HG03469 (cell line): ENCODE results near the gene RNF217.
"Not testable (repeated sequence)": the region's sequence is repeated elsewhere in the genome, so short reads cannot be mapped to it uniquely, and the experiment has no call there.

Source experiments
- ATAC-seq: cut with Tn5 transposase; IDR thresholded peaks from one replicate; pipeline ENCODE4 v1.9.1; 2021; ENCODE audit warnings: mild to moderate bottlenecking, moderate library complexity, moderate number of reproducible peaks; ENCODE audit not compliant: unreplicated experiment

Gene RNF217, protein sequence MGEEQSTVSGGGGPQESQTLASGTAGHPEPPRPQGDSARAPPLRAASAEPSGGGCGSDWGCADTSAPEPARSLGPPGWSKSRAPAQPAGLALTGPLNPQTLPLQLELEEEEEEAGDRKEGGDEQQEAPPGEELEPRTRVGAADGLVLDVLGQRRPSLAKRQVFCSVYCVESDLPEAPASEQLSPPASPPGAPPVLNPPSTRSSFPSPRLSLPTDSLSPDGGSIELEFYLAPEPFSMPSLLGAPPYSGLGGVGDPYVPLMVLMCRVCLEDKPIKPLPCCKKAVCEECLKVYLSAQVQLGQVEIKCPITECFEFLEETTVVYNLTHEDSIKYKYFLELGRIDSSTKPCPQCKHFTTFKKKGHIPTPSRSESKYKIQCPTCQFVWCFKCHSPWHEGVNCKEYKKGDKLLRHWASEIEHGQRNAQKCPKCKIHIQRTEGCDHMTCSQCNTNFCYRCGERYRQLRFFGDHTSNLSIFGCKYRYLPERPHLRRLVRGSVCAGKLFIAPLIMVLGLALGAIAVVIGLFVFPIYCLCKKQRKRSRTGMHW

DNA sequence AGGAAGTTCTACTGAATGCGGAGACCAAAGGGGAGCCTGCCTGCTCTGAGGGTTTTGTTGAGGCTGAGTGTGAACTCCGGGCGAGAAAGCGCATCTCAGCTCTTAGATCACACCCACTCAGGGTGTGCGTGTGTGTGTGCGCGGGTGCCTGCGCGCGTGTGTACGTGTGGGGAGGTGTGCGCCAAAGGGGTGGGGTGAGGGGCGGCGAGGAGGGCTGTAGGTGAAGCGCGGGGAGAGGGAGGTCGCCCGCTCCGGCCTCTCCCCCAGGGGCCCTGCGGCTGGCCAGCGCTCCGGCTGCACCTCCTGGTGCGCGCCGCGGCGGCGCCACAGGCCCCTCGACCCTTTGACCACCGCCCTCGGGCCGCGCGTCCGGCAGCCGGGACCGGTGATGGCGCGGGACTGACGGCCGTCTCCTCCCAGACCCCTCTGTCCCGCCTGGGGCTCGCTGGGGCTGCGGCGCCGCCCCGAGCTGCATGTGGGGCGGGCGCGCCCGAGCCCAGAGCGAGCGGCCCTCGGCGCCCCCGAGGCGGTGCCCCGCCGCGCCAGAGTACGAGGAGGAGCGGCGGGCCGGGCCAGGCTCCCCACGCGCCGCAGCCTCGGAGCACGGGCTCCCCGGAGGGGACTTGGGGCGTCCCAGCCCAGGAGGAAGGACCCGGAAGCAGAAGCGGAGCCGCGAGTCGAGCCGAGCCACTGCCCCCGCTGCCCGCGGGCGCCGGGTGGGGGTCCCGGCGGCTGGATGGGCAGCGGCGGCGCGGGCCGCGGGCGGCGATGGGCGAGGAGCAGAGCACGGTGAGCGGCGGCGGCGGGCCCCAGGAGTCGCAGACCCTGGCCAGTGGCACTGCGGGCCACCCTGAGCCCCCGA, at the start of gene RNF217:
Gene RNF217, plus strand, starts transcription at position 661 of the 862 bp plus-strand sequence. Its CDS starts 108 bp downstream, at position 769.
- no peak for ATAC-seq

DNA sequence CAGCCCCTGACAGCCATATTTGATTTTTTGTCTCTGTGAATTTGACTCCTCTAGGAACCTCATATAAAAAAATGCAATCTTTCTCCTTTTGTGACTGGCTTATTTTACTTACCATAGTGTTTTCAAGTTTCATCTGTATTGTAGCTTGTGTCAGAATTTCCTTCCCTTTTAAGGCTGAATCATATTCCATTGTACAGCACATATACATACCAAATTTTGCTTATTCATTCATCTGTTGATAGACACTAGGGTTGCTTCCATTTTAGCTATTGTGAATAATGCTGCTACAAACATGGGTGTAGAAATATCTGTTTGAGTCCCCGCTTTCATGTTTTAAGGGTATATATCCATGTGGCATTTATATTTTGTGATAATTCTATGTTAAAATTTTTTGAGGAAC, 49.2 kb upstream of the RNF217 start:
- no peak for ATAC-seq

DNA sequence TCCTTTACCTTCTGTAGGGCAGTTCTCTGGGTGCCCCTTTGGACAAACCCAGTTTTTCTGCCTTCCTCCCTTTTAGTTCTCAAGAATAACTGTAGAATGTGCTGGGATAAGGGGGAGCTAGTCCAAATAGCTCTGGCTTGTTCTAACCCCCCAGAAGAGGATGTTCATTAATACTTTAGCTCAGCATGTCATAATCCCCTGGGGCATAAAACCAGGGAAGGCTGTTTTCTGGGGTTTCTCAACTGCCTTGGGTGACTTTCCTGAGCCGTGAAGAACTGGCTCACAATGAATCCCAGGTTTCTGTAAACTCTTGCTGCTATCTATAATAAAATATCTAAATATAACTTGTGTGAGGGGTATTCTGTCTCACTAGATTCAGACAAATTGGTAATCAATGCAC, 44.5 kb upstream of the RNF217 start:
- ATAC-seq = no peak

DNA sequence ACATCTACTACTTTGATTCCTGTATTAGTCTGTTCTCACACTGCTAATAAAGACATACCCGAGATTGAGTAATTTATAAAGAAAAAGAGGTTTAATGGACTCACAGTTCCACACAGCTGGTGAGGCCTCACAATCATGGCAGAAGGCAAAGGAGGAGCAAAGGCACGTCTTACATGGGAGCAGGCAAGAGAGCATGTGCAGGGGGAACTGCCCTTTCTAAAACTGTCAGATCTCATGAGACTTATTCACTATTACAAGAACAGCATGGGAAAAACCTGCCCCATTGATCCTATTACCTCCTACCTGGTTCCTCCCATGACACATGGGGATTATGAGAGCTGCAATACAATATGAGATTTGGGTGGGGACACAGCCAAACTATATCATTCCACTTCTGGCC, 42.5 kb upstream of the RNF217 start:
- ATAC-seq = not testable (repeated sequence)

DNA sequence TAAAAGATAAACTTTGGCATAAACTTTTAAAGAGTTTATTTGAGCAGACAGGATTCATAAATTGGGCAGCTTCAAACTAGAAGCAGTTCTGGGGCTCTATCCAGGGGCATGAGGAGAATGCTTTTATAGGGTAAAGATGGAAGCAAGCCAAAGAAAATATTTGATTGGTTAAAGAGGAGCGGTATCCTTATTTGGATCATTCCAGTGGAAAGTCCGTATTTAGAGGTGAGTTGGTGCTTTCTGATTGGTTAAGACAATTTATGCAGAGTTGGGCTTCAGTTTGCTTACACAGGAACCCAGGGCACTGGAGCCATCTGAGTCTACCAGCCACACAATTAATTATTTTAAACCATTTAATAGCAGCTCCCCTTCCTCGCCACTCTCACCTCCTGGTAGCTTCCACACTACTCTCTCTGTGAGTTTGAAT, 37.9 kb upstream of the RNF217 start:
- ATAC-seq = no peak

DNA sequence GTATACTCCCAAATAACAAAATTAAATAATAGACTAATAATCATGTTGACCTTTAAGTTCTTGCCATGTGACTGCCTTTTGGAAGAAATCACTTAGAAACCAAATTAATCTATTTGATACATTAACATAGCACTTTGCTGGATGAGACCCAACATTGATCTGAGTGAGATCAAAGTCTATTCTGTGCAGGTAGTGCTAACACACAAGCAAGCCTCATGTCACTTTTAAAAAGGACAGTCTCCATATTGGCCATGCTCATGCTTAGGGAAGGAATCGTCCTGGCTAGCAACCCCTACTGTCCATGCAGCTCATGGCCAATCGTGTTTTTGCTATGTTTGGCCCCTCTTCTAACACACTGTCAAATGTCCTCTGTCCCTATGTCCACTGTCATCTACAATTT, 35.8 kb upstream of the RNF217 start:
- ATAC-seq = no peak

DNA sequence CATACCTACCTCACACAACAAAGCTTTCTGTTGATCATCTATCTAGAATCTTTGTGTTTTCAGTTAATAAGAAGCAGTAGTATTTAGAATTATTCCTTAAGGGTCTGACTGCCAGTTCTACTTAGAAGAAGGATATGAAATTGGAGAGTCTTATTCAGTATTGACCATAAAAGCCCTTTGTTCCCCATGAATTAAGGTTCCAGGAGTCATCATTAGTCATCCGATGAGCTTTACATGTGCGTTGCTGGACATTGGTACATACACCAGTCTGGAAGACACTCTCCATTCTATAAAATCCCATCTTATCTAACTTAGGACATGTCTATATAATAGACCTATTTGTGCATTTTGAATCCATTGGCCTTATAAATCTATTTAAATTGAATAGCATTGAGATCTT, 34.4 kb upstream of the RNF217 start:
- no peak for ATAC-seq

DNA sequence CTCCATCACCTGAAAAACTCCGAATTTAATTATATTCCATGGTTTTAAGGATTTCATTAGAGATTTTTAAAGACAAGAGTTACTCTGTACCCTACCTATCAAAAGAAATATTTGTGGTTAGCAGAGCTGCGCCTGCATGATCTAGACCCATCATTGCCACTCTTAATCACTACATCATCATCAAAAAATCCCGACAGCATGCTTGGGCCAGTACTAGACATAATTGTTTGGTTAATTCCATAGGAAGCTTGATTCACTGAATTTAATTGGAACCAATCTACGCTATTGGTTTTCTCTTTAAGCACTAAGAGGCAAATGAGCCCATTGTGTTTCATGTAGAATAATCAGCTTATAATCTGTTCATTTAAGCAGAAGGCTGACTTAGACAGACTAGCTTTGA, 33.4 kb upstream of the RNF217 start:
- ATAC-seq = no peak

DNA sequence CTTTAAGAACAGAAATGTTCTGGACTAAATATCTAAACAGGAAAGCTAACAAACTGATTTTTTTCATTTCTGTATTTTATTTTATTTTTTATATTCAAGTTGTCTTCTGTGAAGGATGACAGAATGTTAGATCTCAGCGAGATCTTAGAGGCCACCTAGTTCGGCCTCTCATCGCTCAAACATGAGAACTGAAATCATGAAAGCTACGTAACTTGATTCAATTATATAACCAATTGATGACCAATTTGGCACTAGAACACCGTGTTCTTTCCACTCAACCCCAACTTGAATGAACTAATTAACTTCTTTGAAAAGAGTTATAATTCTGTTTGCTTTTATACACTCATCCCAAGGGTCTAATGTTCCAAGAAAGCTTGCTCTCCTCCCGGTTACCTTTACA, 24.6 kb upstream of the RNF217 start:
- ATAC-seq = no peak

DNA sequence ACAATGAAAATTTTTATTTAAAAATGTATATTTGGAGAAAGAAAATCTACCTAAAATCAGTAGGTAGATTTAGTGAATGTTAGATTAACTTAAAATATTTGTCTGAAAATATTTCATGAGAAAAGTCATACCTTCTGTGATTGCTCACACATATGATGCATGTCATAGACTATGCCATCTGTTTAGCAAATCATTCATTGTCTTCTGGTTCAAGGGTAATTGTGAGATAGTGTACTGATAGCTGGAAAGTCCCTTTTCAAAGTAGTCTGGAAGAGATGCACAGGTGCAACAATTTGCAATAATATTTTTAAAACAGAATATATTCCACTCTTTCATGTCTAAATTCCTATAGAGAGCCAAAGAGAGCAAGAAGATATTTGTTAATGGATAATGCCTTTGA, 21.0 kb upstream of the RNF217 start:
- peak; percentile 60 for ATAC-seq

DNA sequence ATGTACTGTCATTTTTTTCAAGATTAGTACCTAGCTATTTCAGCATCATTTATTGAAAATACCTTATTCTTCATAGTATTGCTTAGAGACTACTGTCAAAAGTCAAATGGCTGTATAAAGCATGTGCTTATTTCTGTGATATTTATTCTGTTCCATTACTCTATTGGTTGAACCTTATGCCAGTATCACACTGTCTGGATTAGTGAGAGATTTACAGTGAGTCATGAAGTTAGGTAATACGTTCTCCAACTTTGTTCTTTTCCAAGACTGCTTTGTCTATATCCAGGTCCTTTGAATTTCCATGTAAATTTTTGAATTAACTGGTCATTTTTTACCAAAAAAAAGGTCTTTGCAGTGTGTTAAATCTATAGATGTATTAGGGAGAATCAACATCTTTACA, 18.6 kb upstream of the RNF217 start:
- ATAC-seq = no peak

DNA sequence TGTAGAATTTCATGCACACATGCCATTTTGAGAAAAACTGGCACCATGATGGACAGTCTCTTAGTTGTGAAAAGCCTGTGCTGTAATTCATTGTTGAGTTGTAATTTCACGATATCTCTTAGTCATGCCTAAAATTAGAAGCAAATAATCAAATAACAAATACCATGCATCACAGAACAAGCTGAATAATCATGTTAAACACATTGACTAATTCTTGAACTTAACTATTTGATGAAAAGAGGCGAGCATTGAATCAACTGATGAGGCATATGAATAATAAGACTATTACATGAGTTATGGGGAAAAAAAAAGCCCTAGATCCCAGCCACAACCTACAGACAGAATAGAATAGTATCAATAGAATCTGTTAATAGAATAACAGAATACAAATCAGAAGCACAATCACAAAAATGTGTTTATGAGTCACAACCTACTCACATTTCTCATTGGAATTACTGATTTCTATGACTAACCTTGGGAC, 14.2 kb upstream of the RNF217 start:
- no peak for ATAC-seq

DNA sequence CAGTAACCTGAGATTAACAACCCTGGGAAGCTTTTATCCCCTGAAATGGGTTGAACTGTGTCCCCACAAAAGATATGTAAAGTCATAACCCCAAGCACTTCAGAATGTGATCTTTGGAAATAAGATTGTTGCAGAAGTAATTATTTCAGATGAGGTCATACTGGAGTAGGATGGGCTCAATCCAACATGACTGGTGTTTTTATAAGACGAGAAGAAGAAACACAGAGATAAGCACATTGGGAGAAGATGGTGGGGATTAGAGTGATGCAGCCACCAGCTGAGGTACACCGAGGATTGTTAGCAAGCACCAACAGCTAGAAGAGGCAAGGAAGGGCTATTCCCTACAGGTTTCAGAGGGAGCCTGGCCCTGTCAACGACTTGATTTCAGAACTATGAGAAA, 12.5 kb upstream of the RNF217 start:
- ATAC-seq = no peak

DNA sequence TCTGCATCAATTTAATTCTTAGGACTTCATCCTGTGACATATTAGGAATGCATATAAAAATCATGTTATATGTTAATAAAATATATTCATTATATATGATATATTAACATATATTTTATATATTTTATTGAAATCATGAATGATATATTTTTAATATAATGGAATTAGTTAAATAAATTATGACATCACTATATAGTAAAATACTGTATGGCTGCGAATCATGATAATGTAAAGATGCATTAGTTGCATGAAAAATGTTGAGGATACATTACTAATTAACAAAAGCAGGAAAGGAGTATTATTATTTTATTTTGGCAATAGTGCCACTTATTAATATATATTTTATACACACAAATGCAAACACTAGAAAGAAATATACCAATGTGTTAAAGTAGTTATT, 8.4 kb upstream of the RNF217 start:
- no peak for ATAC-seq

DNA sequence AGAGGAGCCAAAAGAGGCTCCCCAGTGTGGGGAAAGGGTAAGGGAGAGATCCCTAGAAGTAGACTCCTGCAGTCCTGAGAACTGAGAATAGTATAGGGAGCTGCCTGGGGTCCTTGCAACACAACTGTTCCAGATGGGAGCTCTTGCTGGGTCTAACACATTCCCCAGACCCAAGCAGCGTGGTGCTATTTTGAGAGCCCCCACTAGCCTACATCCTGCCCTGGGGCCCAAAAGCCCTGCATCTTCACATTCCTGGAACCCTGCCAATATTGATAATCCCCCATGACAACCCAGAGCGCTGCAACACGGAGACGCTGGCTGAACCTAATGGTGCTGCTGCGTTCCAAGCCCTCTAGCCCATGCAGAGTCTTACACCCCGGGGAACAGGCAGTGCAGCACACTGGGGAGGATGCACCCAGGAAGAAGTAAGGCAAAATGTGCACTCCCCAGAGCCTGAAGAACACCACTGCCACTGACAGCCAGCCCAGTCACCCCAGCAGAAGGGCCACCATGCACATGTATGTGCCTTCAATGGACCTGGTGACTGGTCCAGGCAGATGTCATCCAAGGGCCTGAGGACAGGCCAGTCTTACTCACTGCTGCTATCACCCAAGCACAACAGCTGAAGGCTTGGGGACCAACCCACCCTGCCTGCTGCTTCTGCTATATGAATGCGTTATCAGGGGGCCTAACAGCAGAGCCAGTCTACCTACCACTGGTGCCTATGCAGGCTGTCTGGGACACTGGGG, 7.0 kb upstream of the RNF217 start:
- ATAC-seq = no peak

DNA sequence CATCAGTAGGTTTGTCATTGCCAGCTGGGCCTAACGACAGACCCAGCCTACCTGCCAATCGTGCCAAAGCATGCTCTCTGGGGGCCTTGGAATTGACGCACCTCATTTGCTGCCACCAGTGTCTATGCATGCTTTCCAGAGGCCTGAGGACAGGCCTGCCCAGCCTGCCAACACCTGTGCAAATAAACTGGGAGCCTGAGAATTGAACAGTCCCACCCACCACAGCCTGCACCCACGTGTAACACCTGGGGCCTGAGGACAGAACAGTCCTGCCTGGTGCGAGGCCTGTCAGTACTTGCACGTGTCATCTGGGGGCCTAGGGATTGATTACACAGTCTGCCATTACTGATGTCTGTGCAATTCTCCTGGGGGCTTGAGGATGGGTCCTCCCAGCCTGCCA, 6.2 kb upstream of the RNF217 start:
- no peak for ATAC-seq

DNA sequence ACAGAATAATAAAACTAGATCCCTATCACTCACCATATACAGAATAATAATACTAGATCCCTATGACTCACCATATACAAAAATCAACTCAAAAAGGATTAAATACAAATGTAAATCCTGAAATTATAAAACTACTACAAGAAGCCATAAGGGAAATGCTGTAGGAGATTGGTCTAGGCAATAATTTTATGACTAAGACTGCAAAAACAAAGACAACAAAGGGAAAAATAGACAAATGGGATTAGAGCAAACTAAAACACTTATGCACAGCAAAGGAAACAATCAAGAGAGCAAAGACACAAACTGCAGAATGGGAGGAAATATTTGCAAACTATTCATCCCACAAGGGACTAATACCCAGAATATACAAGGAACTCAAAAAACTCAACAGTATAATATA, 4.1 kb upstream of the RNF217 start:
- no peak for ATAC-seq

DNA sequence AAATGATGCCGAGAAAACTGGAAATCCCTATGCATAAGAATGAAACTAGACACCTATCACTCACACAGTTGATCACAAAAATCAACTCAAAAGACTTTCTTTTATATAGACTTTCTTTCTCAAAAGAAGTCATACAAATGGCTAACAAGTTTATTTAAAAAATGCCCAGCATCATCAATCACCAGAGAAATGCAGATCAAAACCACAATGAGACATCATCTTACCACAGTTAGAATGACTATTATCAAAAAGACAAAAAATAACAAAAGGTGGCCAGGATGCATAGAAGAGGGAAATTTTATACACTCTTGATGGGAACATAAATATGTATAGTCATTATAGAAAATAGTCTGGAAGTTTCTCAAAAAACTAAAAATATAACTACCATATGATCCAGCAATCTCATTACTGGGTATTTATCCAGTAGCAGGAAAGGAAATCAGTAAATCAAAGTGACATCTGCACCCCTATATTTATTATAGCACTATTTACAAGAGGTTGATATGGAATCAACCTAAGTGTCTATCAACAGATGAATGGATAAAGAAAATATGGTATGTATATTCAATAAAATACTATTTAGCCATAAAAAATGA, 3.4 kb upstream of the RNF217 start:
- ATAC-seq = no peak

DNA sequence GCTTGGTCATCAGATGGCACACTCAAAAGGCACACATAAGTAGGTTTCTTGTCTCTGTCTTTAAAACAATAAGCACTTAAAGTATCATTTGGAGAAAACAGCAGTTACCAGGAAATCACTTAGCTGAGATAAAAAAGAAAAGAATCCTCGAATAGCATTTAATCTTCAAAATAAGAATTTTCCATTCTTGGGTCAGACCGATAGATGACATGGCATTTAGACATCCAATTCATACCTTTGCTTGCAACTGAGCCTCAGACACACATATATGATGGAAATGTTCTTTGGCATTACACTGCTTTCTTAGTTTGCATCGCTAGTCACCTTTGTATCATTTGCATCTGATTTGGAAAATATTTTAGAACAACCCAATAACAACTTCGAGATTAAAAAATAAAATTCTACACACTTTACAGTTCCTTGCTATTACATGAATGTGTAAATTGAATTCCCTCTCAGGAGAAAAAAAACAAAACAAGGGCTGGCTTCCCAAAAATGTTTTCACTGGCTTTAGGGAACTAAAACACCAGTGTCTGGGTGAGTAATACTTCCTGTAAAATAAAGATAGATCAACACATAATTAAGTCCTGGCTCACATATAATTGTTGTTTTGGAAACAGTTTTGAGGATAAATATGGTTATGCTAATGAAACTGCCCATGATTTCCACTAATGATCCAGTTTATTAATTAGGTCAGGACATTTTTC, 1.3 kb upstream of the RNF217 start:
- ATAC-seq = no peak

DNA sequence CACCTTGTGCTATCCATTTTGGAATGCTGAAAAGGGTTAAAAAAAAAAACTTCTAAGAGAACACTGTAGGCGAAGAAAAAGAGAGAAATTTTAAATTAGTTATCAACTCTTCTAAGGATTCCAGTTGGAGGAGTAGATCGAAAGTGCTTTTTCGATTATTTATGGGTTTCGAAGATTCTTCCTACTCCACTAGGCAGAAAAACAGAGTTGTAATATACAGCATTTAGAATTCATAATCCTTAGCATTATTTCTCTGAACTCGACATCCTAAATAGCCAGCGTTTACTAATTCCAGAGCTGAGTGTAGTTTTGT, 817 bp upstream of the RNF217 start:
- no peak for ATAC-seq
